ENCODE data around the gene TMEM14C. TPM values are rescaled to one million over a fixed set of nuclear protein-coding genes. Genes with fewer than 3 reads are reported as not detected.
A peak's percentile ranks its signal among the peaks of the same experiment; 100 is the strongest.

The TMEM14C gene
- total RNA-seq, 1 experiment from 2014 or later, result 84.7 TPM

DNA sequence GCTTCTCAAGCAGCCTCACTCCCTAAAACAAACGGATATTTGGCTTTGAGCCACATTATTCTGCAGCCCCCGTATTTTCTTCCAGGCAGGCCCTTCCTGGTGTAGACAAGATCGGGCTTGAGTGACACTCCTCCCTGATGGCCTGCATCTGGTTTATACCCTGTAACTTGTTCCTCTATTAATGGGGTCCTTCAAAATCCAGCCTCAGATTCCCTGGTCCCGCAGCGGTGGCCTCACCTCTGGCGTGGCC is 375 bp upstream of the TMEM14C start:
- RAD21 ChIA-PET (ENCODE audit: low non-redundant PET in 1 of 2, low total read pairs in 2 of 2, uncharacterized antibody in 2 of 2, unreplicated experiment in 2 of 2), result interaction anchor here in 1 of 2 experiments (1.0 kb wide), 1 partner anchor 38 kb away, joined by 3 read pairs; no protein-coding TSS in a partner anchor
- DNase-seq (ENCODE audit: low read depth, low spot score) (no peak), ATAC-seq (no peak)
- H3K9ac ChIP-seq (ENCODE audit: low read length), result peak overlapping the region; percentile 85
- BruUV-seq (replicated peaks), result no TSS peak
- H3K27me3 ChIP-seq (ENCODE audit: insufficient read depth, low read length), result no peaks in the 10 kb centered on the region
- H3K27ac ChIP-seq (ENCODE audit: low read depth, low read length), result peak overlapping the region; percentile 71
- POLR2A ChIA-PET, result interaction anchor here (0.5 to 1.6 kb wide), 5 partner anchors 11 to 27 kb away, joined by 3 to 11 read pairs (median 3); partner anchors contain the start of genes C6orf52, PAK1IP1 and TMEM14B
- H3K4me1 ChIP-seq (ENCODE audit: control insufficient read depth in 1 of 2, insufficient read depth in 2 of 2, low read length in 2 of 2), result peaks cover 12 to 21% of the 10 kb centered on the region in 2 experiments; a peak in 3 of 4 replicates
- intact Hi-C loops (cut with micrococcal nuclease), result loop anchor here (1.0 kb wide), 2 partner anchors 25 to 28 kb away; partner anchors contain the start of genes C6orf52, PAK1IP1 and TMEM14B
- no peaks in the 10 kb centered on the region for H4K20me1 ChIP-seq (ENCODE audit: insufficient read depth)
- peak overlapping the region; percentile 78 to 85 for H3K4me3 ChIP-seq (replicated peaks in 1 of 2; ENCODE audit: low read depth in 1 of 2, low read length in 2 of 2)
- H3K36me3 ChIP-seq (ENCODE audit: control insufficient read depth in 1 of 2, insufficient read depth in 2 of 2, low read length in 2 of 2), result peaks cover 0 to 3% of the 10 kb centered on the region in 2 experiments; a peak in 2 of 4 replicates
- H3K4me2 ChIP-seq (ENCODE audit: low read length), result peak overlapping the region; percentile 80
- TF ChIP-seq CBX3 (IDR thresholded peaks at IDR 0.05; ENCODE audit: low read depth) (no peak), ZFX (IDR thresholded peaks at IDR 0.05) (no peak), FOSL1 (IDR thresholded peaks at IDR 0.05; ENCODE audit: low read depth) (no peak)
- TF ChIP-seq, protein P1, sequence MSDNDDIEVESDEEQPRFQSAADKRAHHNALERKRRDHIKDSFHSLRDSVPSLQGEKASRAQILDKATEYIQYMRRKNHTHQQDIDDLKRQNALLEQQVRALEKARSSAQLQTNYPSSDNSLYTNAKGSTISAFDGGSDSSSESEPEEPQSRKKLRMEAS (IDR thresholded peaks at IDR 0.05), result 0 out of 2 replicates have a peak, but pooled peaks have one; percentile 95
- peak overlapping the region; percentile 88 for H2AFZ ChIP-seq (ENCODE audit: low read depth, low read length, poor library complexity, severe bottlenecking)
- CTCF ChIA-PET, result interaction anchor here (1.0 kb wide), 2 partner anchors 24 to 244 kb away, joined by 3 read pairs; no protein-coding TSS in a partner anchor
- peaks cover 0 to 10% of the 10 kb centered on the region in 2 experiments; a peak in 1 of 4 replicates for H3K9me3 ChIP-seq (ENCODE audit: control insufficient read depth in 1 of 2, insufficient read depth in 1 of 2, low read depth in 1 of 2, low read length in 2 of 2)
- no peaks in the 10 kb centered on the region for H3K9me2 ChIP-seq (ENCODE audit: insufficient read depth)
- peaks cover 12% of the 10 kb centered on the region for H3K79me2 ChIP-seq (ENCODE audit: insufficient read depth, low read length)

DNA sequence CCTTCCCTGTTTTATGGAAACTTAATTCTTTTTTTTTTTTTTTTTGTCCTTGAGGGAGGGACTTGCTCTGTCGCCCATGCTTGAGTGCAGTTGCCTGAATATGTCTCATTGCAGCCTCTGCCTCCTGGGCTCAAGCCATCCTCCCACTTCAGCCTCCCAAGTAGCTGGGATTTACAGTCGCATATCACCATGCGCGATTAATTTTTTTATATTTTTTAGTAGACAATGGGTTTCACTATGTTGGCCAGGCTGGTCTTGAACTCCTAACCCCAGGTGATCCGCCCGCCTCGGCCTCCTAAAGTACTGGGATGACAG is 654 bp downstream of the TMEM14C start:
- intact Hi-C loops (cut with micrococcal nuclease), result no loop called here
- POLR2A ChIA-PET, result interaction anchor here (1.2 kb wide), 1 partner anchor 19 kb away, joined by 3 read pairs; no protein-coding TSS in a partner anchor
- CTCF ChIA-PET, result no interaction called here
- peak overlapping the region; percentile 85 for H3K9ac ChIP-seq (ENCODE audit: low read length)
- no TSS peak for BruUV-seq (replicated peaks)
- no peak for TF ChIP-seq POLR2A (IDR thresholded peaks at IDR 0.05; ENCODE audit: borderline replicate concordance, extremely low read depth, insufficient read depth, insufficient read length)
- TF ChIP-seq TCF7L2 (IDR thresholded peaks at IDR 0.05; ENCODE audit: borderline replicate concordance, extremely low read depth, insufficient read depth, insufficient read length), result no peak
- TF ChIP-seq ELF1 (IDR thresholded peaks at IDR 0.05; ENCODE audit: borderline replicate concordance, low read depth), result no peak
- TF ChIP-seq, protein P2, sequence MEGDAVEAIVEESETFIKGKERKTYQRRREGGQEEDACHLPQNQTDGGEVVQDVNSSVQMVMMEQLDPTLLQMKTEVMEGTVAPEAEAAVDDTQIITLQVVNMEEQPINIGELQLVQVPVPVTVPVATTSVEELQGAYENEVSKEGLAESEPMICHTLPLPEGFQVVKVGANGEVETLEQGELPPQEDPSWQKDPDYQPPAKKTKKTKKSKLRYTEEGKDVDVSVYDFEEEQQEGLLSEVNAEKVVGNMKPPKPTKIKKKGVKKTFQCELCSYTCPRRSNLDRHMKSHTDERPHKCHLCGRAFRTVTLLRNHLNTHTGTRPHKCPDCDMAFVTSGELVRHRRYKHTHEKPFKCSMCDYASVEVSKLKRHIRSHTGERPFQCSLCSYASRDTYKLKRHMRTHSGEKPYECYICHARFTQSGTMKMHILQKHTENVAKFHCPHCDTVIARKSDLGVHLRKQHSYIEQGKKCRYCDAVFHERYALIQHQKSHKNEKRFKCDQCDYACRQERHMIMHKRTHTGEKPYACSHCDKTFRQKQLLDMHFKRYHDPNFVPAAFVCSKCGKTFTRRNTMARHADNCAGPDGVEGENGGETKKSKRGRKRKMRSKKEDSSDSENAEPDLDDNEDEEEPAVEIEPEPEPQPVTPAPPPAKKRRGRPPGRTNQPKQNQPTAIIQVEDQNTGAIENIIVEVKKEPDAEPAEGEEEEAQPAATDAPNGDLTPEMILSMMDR (IDR thresholded peaks at IDR 0.05 in 2 of 3, conservative IDR thresholded peaks at IDR 0.05 in 1 of 3; ENCODE audit: borderline replicate concordance in 1 of 3, insufficient read depth in 1 of 3, low read depth in 2 of 3, low read length in 2 of 3), result no peak
- no peak for TF ChIP-seq YY1 (IDR thresholded peaks at IDR 0.05; ENCODE audit: extremely low read depth, insufficient replicate concordance, low read depth, low read length)
- no peak for TF ChIP-seq RAD21 (IDR thresholded peaks at IDR 0.05; ENCODE audit: low read depth)
- no peak for TF ChIP-seq CEBPB (IDR thresholded peaks at IDR 0.05; ENCODE audit: low read depth)
- peaks cover 12% of the 10 kb centered on the region for H3K79me2 ChIP-seq (ENCODE audit: insufficient read depth, low read length)
- no peak for DNase-seq (ENCODE audit: low read depth, low spot score)
- RAD21 ChIA-PET (ENCODE audit: low non-redundant PET in 1 of 2, low total read pairs in 2 of 2, uncharacterized antibody in 2 of 2, unreplicated experiment in 2 of 2), result no interaction called here
- peaks cover 12 to 21% of the 10 kb centered on the region in 2 experiments; a peak in 3 of 4 replicates for H3K4me1 ChIP-seq (ENCODE audit: control insufficient read depth in 1 of 2, insufficient read depth in 2 of 2, low read length in 2 of 2)
- H2AFZ ChIP-seq (ENCODE audit: low read depth, low read length, poor library complexity, severe bottlenecking), result no peak overlapping the region
- H3K9me2 ChIP-seq (ENCODE audit: insufficient read depth), result no peaks in the 10 kb centered on the region
- H4K20me1 ChIP-seq (ENCODE audit: insufficient read depth), result no peaks in the 10 kb centered on the region
- no peaks in the 10 kb centered on the region for H3K27me3 ChIP-seq (ENCODE audit: insufficient read depth, low read length)
- H3K27ac ChIP-seq (ENCODE audit: low read depth, low read length), result peak overlapping the region; percentile 71
- peak overlapping the region; percentile 80 for H3K4me2 ChIP-seq (ENCODE audit: low read length)
- peaks cover 0 to 3% of the 10 kb centered on the region in 2 experiments; a peak in 2 of 4 replicates for H3K36me3 ChIP-seq (ENCODE audit: control insufficient read depth in 1 of 2, insufficient read depth in 2 of 2, low read length in 2 of 2)
- no peak for ATAC-seq
- H3K9me3 ChIP-seq (ENCODE audit: control insufficient read depth in 1 of 2, insufficient read depth in 1 of 2, low read depth in 1 of 2, low read length in 2 of 2), result peaks cover 0 to 1% of the 10 kb centered on the region in 2 experiments; a peak in 1 of 4 replicates
- H3K4me3 ChIP-seq (replicated peaks in 1 of 2; ENCODE audit: low read depth in 1 of 2, low read length in 2 of 2), result peak overlapping the region; percentile 78 to 85
